ENCODE data around the gene NSF.

NSF gene

DNA sequence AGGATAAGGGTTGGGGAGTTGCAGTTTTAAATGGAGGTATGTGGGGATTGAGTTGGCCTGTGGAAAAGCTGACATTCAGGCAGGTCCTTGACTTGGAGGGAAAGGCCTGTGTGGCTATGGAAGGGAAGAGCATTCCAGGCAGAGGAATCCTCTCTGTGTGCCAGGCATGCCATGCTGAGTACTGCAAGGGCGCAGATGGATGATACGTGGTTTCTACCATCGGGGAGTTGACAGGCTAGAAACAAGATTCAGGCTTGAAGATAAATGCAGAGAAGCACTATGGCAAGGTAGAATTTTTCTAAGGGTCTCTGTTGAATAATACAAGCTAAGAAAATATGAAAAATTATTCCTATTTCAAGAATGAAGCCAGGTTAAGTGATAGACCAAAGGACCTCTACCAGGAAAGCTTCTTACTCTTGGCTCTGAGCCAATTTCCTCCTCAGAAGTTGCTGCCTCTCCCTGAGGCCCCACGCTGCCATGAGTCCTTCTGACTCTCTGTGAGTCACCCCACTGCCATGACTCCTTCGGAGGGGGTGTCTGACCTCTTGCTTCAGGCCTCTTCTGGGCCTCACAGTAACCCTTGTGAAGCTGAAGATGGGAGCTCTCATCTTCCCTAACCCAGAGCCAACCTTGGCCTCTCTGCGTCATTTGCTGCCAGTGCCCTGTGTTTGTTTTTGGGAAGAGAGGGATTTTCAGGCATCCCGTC is 152.2 kb downstream of the NSF start:
- TF ChIP-seq, protein P1, sequence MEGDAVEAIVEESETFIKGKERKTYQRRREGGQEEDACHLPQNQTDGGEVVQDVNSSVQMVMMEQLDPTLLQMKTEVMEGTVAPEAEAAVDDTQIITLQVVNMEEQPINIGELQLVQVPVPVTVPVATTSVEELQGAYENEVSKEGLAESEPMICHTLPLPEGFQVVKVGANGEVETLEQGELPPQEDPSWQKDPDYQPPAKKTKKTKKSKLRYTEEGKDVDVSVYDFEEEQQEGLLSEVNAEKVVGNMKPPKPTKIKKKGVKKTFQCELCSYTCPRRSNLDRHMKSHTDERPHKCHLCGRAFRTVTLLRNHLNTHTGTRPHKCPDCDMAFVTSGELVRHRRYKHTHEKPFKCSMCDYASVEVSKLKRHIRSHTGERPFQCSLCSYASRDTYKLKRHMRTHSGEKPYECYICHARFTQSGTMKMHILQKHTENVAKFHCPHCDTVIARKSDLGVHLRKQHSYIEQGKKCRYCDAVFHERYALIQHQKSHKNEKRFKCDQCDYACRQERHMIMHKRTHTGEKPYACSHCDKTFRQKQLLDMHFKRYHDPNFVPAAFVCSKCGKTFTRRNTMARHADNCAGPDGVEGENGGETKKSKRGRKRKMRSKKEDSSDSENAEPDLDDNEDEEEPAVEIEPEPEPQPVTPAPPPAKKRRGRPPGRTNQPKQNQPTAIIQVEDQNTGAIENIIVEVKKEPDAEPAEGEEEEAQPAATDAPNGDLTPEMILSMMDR (IDR thresholded peaks at IDR 0.05; ENCODE audit: low read depth, low read length, missing control alignments): no peak
- H3K4me3 ChIP-seq (replicated peaks; ENCODE audit: low read depth, low read length): no peak overlapping the region
- peak; percentile 32 for DNase-seq (ENCODE audit: extremely low read depth, low read depth)

DNA sequence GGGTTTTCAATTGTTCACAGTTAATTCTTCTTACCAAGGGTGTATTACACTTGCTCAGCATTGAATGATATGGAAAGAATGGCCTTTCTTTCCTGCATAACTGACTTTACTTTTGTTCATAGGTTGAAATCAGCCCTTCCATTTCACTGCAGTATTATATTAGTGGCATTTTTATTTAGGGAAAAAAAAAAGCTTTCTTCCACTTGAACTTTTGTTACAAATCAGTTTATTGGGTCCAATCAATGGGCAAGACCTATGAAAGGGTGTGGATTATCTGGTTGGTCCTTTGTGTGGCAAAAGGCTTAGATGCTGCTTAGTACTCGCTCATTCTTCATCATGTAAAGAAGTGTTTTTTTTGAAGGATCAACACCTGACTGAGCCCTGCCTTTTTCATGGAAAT is 154.0 kb downstream of the NSF start:
- TF ChIP-seq, protein P1 (IDR thresholded peaks at IDR 0.05; ENCODE audit: low read depth, low read length, missing control alignments): no peak
- no peak overlapping the region for H3K4me3 ChIP-seq (replicated peaks; ENCODE audit: low read depth, low read length)
- no peak for DNase-seq (ENCODE audit: extremely low read depth, low read depth)

DNA sequence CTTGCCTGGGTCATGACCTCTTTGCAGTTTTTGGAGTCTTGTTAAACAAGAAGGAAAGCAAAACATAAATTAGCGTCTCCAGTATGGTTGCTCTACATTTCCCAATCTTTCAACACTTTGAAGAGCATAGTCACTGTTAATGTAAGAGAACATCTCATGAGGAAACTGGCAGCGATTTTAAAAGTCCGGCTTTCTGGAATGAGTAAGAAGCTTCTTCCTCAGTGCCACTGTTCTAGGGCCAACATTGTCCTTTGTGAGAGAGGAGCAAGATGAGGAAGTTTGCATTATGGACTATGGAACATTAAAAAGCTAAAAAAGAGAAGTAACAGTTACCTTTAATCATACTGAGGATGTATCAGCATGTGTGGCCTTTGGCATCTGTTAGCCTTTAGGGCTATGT is 154.9 kb downstream of the NSF start:
- DNase-seq (ENCODE audit: extremely low read depth, low read depth): no peak
- TF ChIP-seq, protein P1 (IDR thresholded peaks at IDR 0.05; ENCODE audit: low read depth, low read length, missing control alignments): no peak
- no peak overlapping the region for H3K4me3 ChIP-seq (replicated peaks; ENCODE audit: low read depth, low read length)

DNA sequence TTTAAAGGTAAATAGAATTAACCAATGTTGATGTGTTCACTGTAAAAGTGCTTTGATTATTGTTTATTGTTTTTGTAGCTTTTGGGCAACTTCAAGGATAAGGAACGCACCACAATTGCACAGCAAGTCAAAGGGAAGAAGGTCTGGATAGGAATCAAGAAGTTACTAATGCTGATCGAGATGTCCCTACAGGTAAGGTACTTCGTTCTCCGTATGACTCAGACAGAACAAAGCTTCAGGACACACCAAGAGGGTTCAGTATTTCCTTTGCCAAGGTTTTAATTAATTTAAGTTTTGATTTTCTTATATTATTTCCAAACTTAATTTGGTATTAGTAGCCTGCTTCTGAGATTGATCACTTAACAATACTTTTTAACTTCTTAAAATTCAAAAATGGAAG is 161.0 kb downstream of the NSF start:
- DNase-seq (ENCODE audit: extremely low read depth, low read depth): no peak
- TF ChIP-seq, protein P1 (IDR thresholded peaks at IDR 0.05; ENCODE audit: low read depth, low read length, missing control alignments): no peak
- no peak overlapping the region for H3K4me3 ChIP-seq (replicated peaks; ENCODE audit: low read depth, low read length)

DNA sequence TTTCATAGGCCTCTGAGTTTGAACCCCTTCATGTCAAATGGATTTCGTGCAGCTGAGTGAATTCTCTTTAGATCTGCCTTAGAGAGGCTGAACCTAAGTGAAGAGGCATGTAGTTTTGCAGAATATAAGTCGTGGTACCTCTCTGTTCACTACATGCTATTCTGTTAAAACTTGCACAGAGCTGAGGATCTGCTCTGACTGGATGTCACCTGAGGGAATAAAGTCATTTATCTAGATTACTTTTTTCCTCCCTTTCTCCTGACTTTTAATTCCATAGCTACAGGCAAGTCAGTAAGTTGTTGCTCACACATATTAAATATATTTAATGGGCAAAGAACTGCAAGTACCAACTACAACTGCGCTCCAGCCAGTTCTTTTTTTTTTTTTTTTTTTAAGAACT is 163.3 kb downstream of the NSF start:
- TF ChIP-seq, protein P1 (IDR thresholded peaks at IDR 0.05; ENCODE audit: low read depth, low read length, missing control alignments): no peak
- no peak for DNase-seq (ENCODE audit: extremely low read depth, low read depth)
- no peak overlapping the region for H3K4me3 ChIP-seq (replicated peaks; ENCODE audit: low read depth, low read length)

DNA sequence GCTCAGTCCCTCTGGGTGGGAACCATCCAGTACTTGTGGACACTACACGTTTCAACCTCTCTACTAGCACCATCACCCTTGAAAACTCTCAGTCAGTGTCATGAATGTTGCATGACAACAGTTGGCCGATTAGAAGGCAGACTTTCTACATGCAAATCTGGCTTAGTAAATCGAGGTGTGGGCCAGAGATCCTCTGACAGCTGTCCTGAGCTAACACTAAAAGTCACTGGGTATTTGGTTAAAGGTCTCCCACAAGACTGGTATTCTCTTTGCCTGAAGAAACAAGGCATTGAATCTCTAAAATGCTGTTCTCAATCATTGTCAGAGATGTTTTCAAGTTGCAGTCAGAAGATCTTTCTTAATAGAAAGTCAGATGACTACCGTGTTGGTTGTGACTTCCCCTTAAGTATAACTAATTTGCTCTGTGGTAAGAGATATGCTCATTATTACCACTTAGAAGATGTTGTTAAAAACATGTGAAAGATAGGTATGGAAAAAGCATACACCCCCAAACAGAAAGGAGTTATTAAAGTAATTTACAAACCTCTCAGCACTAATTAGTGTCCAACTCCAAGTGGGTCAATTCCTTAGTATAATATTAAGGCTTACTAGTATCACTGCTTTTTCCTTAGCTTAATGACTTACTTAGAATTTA is 165.7 kb downstream of the NSF start:
- no peak overlapping the region for H3K4me3 ChIP-seq (replicated peaks; ENCODE audit: low read depth, low read length)
- TF ChIP-seq, protein P1 (IDR thresholded peaks at IDR 0.05; ENCODE audit: low read depth, low read length, missing control alignments): no peak
- DNase-seq (ENCODE audit: extremely low read depth, low read depth): no peak
